ENCODE data around the gene ST8SIA1. TPM values are rescaled to one million over a fixed set of nuclear protein-coding genes. Genes with fewer than 3 reads are reported as not detected.
"Not testable (repeated sequence)": the region's sequence is repeated elsewhere in the genome, so short reads cannot be mapped to it uniquely, and the experiment has no call there.

ST8SIA1 gene
- total RNA-seq, 1 donor from 2014 or later = 2.4 TPM

DNA sequence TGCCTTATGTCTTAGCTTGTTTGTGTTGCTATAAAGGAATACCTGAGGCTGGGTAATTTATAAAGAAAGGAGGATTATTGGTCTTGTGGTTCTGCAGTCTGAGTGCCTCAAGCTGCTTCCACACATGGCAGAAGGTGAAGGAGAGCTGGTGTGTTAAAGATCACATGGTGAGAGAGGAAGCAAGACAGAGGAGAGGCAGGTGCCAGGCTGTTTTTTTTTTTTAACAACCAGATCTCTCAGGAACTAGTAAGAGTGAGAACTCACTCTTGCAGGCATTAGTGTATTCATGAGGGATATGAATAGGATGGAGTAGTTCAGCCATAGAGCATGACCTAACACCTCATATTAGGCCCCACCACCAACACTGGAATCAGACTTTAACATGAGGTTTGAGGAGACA, 165.1 kb downstream of the ST8SIA1 start:
- DNase-seq (ENCODE audit: low spot score) = no peak

DNA sequence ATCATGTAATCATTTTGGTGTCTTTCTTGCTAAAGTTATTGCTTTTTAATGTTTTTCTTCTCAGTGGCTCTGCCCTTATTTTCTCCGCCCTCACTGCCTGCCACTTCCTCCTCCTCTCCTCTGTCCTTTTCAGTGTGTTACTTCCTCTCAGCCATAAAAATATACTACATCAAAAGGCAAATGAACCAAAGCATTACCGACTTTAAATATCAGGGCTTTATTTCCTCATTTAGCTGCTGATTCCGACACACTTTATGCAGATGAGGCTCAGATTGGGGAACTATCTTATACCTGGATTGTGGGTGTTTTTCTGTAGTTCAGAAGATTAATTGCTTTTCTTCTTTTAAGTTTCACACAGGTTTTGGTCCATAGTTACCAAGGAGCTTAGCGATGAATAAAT, 170.4 kb downstream of the ST8SIA1 start:
- no peak for DNase-seq (ENCODE audit: low spot score)

DNA sequence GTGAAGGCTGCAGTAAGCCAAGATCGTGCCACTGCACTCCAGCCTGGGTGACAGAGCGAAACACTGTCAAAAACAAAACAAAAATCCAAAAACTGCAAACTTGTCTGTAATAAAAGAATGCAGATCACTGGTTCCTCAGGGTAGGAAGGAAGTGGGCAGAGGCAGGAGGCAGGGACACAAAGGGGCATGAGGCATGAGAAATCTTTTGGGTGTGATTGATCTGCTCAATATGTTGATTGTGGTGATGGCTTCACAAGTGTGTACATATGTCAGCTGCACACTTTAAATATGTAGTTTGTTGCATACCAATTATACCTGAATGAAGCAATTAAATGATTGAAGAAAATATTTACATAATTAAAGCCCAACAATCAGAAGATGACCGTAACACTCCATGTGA, 170.9 kb downstream of the ST8SIA1 start:
- no peak for DNase-seq (ENCODE audit: low spot score)

- DNase-seq (ENCODE audit: low spot score) = no peak
Observed at GRCh38 chr12:22160396-22161003, 174.0 kb downstream of the ST8SIA1 start.

GRCh38 chr12:22149286-22149685, 185.2 kb downstream of the ST8SIA1 start:
- DNase-seq (ENCODE audit: low spot score) = not testable (repeated sequence)

DNA sequence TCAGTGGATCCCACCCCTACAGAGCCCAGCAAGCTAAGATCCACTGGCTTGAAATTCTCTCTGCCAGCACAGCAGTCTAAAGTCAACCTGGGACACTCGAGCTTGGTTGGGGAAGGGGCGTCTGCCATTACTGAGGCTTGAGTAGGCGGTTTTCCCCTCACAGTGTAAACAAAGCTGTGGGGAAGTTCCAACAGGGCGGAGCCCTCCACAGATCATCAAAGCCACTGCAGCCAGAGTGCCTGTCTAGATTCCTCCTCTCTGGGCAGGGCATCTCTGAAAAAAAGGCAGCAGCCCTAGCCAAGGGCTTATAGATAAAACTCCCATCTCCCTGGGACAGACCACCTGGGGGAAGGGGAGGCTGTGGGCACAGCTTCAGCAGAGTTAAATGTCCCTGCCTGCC, 187.8 kb downstream of the ST8SIA1 start:
- not testable (repeated sequence) for DNase-seq (ENCODE audit: low spot score)

Other genes with a start within 250 kb of the ST8SIA1 start
- gene C2CD5, start 209.8 kb upstream of the ST8SIA1 start, total RNA-seq = 54.2 TPM

Data from mucosa of gallbladder (tissue), 1 donor.